NCI-H446 (cell line): ENCODE results near the gene ANKDD1A.

Experiments
- DNase-seq, 2 experiments: peaks; one replicate each; lab custom pipeline; 2025; lab: John Stamatoyannopoulos, UW

ANKDD1A gene

GRCh38 chr15:64961013-64961412 is 49.3 kb downstream of the ANKDD1A start:
- DNase-seq: no peak

- DNase-seq: no peak
These were observed 57.7 kb downstream of the ANKDD1A start for GRCh38 chr15:64969401-64969800.

- no peak for DNase-seq
These were observed 59.0 kb downstream of the ANKDD1A start for GRCh38 chr15:64970698-64971097.

GRCh38 chr15:64975390-64975789 is 63.7 kb downstream of the ANKDD1A start:
- no peak for DNase-seq

- no peak for DNase-seq
These were observed 67.6 kb downstream of the ANKDD1A start for GRCh38 chr15:64979252-64979710.

- DNase-seq: no peak
These were observed 70.2 kb downstream of the ANKDD1A start for GRCh38 chr15:64981812-64982431.

GRCh38 chr15:64982472-64982871 is 70.8 kb downstream of the ANKDD1A start:
- no peak for DNase-seq

GRCh38 chr15:64985366-64986033 is 73.8 kb downstream of the ANKDD1A start:
- DNase-seq: no peak

- no peak for DNase-seq
These were observed 75.4 kb downstream of the ANKDD1A start for GRCh38 chr15:64987136-64987535.

GRCh38 chr15:64989416-64990167 is 77.9 kb downstream of the ANKDD1A start, which contains the start of gene SPG21:
SPG21 (minus strand) TSS chr15:64989914; CDS start chr15:64983569, 6,345 bp downstream.
- peak; percentile 64 to 91 for DNase-seq

- DNase-seq: no peak
These were observed 78.4 kb downstream of the ANKDD1A start for GRCh38 chr15:64990168-64990470.

GRCh38 chr15:64991536-64992135 is 79.9 kb downstream of the ANKDD1A start:
- DNase-seq: peak in 1 of 2 experiments; percentile 38

- DNase-seq: no peak
These were observed 81.6 kb downstream of the ANKDD1A start for GRCh38 chr15:64993290-64993689.

GRCh38 chr15:64997066-64997465 is 85.4 kb downstream of the ANKDD1A start:
- DNase-seq: no peak

GRCh38 chr15:64997745-64998375 is 86.2 kb downstream of the ANKDD1A start:
- DNase-seq: no peak

GRCh38 chr15:65004993-65005392 is 93.3 kb downstream of the ANKDD1A start:
- DNase-seq: no peak

GRCh38 chr15:65006876-65007275 is 95.2 kb downstream of the ANKDD1A start:
- no peak for DNase-seq
